Hepatocyte (in vitro differentiated cells): ENCODE measurements around the gene RFNG. TPM values are rescaled to one million over a fixed set of nuclear protein-coding genes. Genes with fewer than 3 reads are reported as not detected.

Source experiments
- DNase-seq: peaks from one replicate; pipeline ENCODE4 v3.0.0-alpha.2; 2016; ENCODE audit warnings: low spot score
- H2AFZ ChIP-seq: fragments of 200-600 bp; sonication (generic); 2 replicates; pipeline ENCODE4 v1.6.0; 2016; ENCODE audit warnings: antibody characterized with exemption, mild to moderate bottlenecking
- H3K27ac ChIP-seq: fragments of 200-600 bp; sonication (generic); 2 replicates; pipeline ENCODE4 v1.5.1; 2016; ENCODE audit warnings: mild to moderate bottlenecking
- H3K27me3 ChIP-seq: fragments of 200-600 bp; sonication (generic); 2 replicates; pipeline ENCODE4 v1.6.1; 2016
- H3K36me3 ChIP-seq: fragments of 200-600 bp; sonication (generic); replicated peaks from 2 replicates; pipeline ENCODE4 v1.5.1; 2016; ENCODE audit warnings: low read depth; ENCODE audit not compliant: insufficient read depth
- H3K4me1 ChIP-seq: fragments of 200-600 bp; sonication (generic); 2 replicates; pipeline ENCODE4 v1.5.1; 2016; ENCODE audit warnings: mild to moderate bottlenecking, moderate library complexity; ENCODE audit not compliant: insufficient read depth
- H3K4me2 ChIP-seq: fragments of 200-600 bp; sonication (generic); 2 replicates; pipeline ENCODE4 v1.6.0; 2016
- H3K4me3 ChIP-seq: fragments of 200-600 bp; sonication (generic); 2 replicates; pipeline ENCODE4 v1.5.1; 2016; ENCODE audit warnings: mild to moderate bottlenecking
- H3K79me2 ChIP-seq: fragments of 200-600 bp; sonication (generic); 2 replicates; pipeline ENCODE4 v1.6.0; 2017; ENCODE audit warnings: mild to moderate bottlenecking
- H3K9me2 ChIP-seq: fragments of 200-600 bp; sonication (generic); replicated peaks from 2 replicates; pipeline ENCODE4 v1.6.0; 2017; ENCODE audit warnings: mild to moderate bottlenecking; ENCODE audit not compliant: insufficient read depth
- H3K9me3 ChIP-seq: fragments of 200-600 bp; sonication (generic); 2 replicates; pipeline ENCODE4 v1.5.1; 2016; ENCODE audit warnings: low read depth, mild to moderate bottlenecking
- H4K20me1 ChIP-seq: fragments of 200-600 bp; sonication (generic); 2 replicates; pipeline ENCODE4 v1.6.0; 2016; ENCODE audit warnings: mild to moderate bottlenecking; ENCODE audit not compliant: insufficient read depth, poor library complexity, severe bottlenecking
- EZH2 ChIP-seq: fragments of 200-600 bp; sonication (generic); IDR thresholded peaks from 2 replicates; pipeline ENCODE4 v1.6.1; 2016; ENCODE audit warnings: antibody characterized with exemption, mild to moderate bottlenecking, borderline replicate concordance
- EZH2phosphoT487 ChIP-seq: fragments of 200-600 bp; sonication (generic); IDR thresholded peaks from one replicate; pipeline ENCODE4 v1.6.1; 2018; ENCODE audit warnings: antibody characterized with exemption, mild to moderate bottlenecking, low read depth, moderate library complexity; ENCODE audit not compliant: unreplicated experiment, severe bottlenecking
- WGBS: methylation state at CpG from one replicate; pipeline ENCODE4 v1.1.6; 2016; ENCODE audit warnings: low lambda C conversion rate; ENCODE audit errors: missing lambda C conversion rate; 5-methylcytosine and 5-hydroxymethylcytosine counted together
- polyA plus RNA-seq: library from polyadenylated mRNA; unstranded; fragments of >200 nt; fragmentation: Nextera tagmentation; extraction: Ambion mirVana; gene quantifications from 2 replicates; pipeline ENCODE4 v1.2.1, GENCODE V29; 2016
- total RNA-seq: library from RNA; depleted of rRNA; stranded (reverse); fragments of >200 nt; gene quantifications from 2 replicates; pipeline ENCODE4 v1.2.3, GENCODE V29; 2014
- TF ChIP-seq, protein P1 (sequence below): fragments of 200-600 bp; sonication (generic); IDR thresholded peaks from 2 replicates; pipeline ENCODE4 v1.5.1; 2016; ENCODE audit warnings: antibody characterized with exemption, mild to moderate bottlenecking; ENCODE audit not compliant: poor library complexity

RFNG gene
- total and polyA plus RNA-seq, 2 experiments from 2014 or later, result 43.2 to 109 TPM

DNA sequence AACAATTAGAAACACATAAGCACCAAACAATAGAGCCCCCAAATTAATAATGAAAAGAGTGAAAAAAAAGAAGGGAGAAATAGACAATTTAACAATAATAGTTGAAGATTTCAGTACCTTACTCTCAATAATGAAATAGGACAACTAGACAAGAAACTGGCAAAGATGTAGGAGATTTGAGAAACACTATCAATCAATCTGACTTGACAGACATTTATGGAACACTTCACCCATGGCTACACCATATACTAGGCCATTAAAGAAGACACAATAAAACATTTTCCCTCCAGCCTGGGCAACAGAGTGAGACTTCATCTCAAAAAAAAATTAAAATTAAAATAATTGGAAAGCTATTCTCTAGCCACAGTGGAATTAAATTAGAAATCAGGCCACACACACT is 19.0 kb upstream of the RFNG start:
- H3K4me1 ChIP-seq, result peaks cover 5% of the 10 kb centered on the region
- no peaks in the 10 kb centered on the region for H3K9me3 ChIP-seq

DNA sequence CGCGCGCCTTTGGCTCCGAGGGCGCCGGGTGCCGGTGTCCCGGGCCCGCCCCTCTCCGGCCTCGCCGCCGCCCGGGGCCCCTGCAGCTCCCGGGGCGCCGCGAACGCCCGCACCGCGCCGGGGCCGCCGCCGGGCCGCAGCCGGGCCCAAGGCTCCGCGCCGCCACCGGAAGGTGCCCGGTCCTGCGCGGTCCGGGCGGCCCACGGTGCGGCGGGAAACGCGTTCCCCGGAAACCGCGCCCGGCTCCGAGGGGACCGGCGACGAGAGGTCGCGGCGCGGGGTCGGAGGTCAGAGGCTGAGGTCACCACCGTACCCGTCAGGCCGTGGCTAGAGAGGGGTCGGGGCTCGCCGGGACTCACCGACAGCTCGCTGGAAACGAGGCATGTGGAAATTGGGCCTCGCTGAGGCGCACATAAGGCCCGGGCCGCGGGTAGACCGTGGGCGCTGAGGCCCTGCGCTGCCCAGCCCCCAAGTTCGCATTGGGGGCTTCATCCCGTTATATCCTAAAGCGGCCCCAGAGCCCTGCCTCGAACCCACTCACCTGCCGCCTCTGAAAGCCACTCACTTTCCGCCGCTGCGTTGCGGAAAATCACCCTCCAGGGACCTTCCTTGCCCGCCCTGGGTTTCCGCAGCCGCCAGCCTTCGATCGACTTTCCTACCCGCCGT is 14.2 kb upstream of the RFNG start, which contains the start of gene DUS1L:
Gene DUS1L (minus strand): TSS at position 167 of the 666 bp plus-strand sequence. CDS start 745 bp downstream, outside the sequence.
- Histone ChIP-seq H3K27ac (peak within 1 kb of the TSS; percentile 74), H3K36me3 (no peaks in the 10 kb centered on the region), H3K4me2 (peak within 1 kb of the TSS; percentile 99), H3K9me2 (no peaks in the 10 kb centered on the region), H3K4me1 (peaks cover 12% of the 10 kb centered on the region), H3K27me3 (no peaks in the 10 kb centered on the region), H3K4me3 (peak within 1 kb of the TSS; percentile 83), H3K79me2 (peaks cover 17% of the 10 kb centered on the region), H2AFZ (peak within 1 kb of the TSS; percentile 100), H4K20me1 (no peaks in the 10 kb centered on the region), H3K9me3 (no peaks in the 10 kb centered on the region)
- no peak for TF ChIP-seq EZH2phosphoT487
- no peak for TF ChIP-seq EZH2
- TF ChIP-seq, protein P1, sequence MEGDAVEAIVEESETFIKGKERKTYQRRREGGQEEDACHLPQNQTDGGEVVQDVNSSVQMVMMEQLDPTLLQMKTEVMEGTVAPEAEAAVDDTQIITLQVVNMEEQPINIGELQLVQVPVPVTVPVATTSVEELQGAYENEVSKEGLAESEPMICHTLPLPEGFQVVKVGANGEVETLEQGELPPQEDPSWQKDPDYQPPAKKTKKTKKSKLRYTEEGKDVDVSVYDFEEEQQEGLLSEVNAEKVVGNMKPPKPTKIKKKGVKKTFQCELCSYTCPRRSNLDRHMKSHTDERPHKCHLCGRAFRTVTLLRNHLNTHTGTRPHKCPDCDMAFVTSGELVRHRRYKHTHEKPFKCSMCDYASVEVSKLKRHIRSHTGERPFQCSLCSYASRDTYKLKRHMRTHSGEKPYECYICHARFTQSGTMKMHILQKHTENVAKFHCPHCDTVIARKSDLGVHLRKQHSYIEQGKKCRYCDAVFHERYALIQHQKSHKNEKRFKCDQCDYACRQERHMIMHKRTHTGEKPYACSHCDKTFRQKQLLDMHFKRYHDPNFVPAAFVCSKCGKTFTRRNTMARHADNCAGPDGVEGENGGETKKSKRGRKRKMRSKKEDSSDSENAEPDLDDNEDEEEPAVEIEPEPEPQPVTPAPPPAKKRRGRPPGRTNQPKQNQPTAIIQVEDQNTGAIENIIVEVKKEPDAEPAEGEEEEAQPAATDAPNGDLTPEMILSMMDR, result no peak
- peak; percentile 78 for DNase-seq
- 12% methylated on average over 78 of the region's 88 CpGs for WGBS

More for the DNA sequence above, 19.0 kb upstream of the RFNG start:
- Histone ChIP-seq H3K79me2 (peaks cover 9% of the 10 kb centered on the region), H3K27me3 (no peaks in the 10 kb centered on the region), H3K4me3 (no peak overlapping the region), H3K9me2 (no peaks in the 10 kb centered on the region), H3K36me3 (no peaks in the 10 kb centered on the region), H3K4me2 (no peak overlapping the region), H2AFZ (no peak overlapping the region), H4K20me1 (no peaks in the 10 kb centered on the region), H3K27ac (no peak overlapping the region)
- DNase-seq, result no peak
- no peak for TF ChIP-seq EZH2phosphoT487
- no peak for TF ChIP-seq EZH2
- TF ChIP-seq, protein P1, result no peak

DNA sequence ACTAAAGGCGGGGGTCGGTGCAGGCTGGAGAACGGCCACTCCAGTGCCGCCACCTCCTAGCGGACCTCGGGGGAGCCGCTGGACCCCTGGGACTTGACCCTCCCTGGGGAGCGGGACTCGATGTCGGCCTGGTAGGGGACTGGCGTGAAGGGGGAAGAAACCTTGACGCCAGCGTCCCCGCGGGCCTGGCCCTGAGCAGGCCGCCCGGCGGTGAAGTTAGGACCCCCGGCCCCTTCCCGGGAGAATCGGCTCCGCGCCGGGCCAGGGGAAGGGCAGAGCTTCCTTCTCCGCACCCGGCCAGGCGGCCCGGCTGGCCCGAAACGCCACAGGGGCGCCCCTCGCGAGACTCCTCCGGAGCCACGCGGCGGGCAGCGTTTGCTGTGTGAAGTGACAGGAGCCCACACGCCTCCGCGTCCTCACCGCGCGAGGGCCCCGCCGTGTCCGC is 13.6 kb upstream of the RFNG start:
- H3K79me2 ChIP-seq, result peaks cover 17% of the 10 kb centered on the region
- no peaks in the 10 kb centered on the region for H3K9me3 ChIP-seq
- H2AFZ ChIP-seq, result peak overlapping the region; percentile 49
- TF ChIP-seq EZH2 (no peak), EZH2phosphoT487 (no peak)
- no peaks in the 10 kb centered on the region for H3K27me3 ChIP-seq
- peak overlapping the region; percentile 97 for H3K4me2 ChIP-seq
- DNase-seq, result peak; percentile 48
- 3% methylated on average over 35 of the region's 47 CpGs for WGBS
- H3K36me3 ChIP-seq, result no peaks in the 10 kb centered on the region
- peak overlapping the region; percentile 83 for H3K4me3 ChIP-seq
- no peak overlapping the region for H3K27ac ChIP-seq
- H3K4me1 ChIP-seq, result peaks cover 12% of the 10 kb centered on the region
- H3K9me2 ChIP-seq, result no peaks in the 10 kb centered on the region
- no peaks in the 10 kb centered on the region for H4K20me1 ChIP-seq

DNA sequence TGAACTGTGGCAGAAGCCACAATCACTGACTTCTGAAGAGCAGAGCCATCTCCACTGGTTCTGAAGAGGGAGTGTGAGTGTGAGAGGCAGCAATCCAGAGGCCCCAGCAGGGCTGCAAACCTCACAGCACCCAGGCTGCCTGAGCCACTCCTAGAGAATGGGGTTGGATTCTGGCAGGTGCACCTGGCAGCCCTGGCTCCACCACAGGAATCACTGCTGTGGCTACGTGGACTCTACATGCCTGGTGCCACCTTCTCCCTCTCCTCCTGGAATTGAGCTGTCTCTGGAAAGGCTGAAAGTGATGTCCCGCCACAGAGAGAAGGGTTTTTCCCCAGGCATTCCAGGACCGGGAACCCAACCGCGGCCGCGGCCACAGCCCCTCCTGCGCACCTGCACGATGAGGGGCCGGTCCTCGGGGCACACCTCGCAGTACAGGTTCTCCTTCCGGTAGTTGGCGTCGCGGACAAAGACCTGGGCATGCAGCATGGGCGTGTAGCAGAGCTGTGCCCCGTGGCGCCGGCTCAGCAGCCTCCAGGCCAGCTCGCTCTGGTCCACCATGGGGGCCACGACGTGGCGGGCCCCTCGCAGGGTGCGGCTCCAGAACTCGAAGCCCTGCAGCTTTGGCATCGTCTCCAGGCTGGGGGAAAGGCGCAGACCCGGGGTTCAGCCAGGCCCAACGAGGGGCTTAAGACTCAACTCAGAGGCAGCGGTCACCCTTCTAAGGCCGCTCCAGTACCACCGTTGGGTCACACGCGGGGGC is 13.0 kb upstream of the RFNG start:
- no peak overlapping the region for H3K27ac ChIP-seq
- no peaks in the 10 kb centered on the region for H3K36me3 ChIP-seq
- H3K4me2 ChIP-seq, result peak overlapping the region; percentile 97
- no peaks in the 10 kb centered on the region for H4K20me1 ChIP-seq
- TF ChIP-seq EZH2, result no peak
- TF ChIP-seq, protein P1, result no peak
- TF ChIP-seq EZH2phosphoT487, result no peak
- peaks cover 17% of the 10 kb centered on the region for H3K79me2 ChIP-seq
- DNase-seq, result no peak
- no peaks in the 10 kb centered on the region for H3K9me2 ChIP-seq
- no peaks in the 10 kb centered on the region for H3K27me3 ChIP-seq
- peaks cover 12% of the 10 kb centered on the region for H3K4me1 ChIP-seq
- 66% methylated on average over 34 of the region's 36 CpGs for WGBS
- H2AFZ ChIP-seq, result peak overlapping the region; percentile 49
- no peaks in the 10 kb centered on the region for H3K9me3 ChIP-seq
- peak overlapping the region; percentile 83 for H3K4me3 ChIP-seq
